WTC11 (cell line): ENCODE data around the gene HSF5.

Experiments used
- FOXJ3 ChIP-seq: sonication (generic); formaldehyde crosslinking; IDR thresholded peaks from 2 replicates; pipeline ENCODE4 v1.9.0; 2021; ENCODE audit warnings: missing genetic modification reagents, mild to moderate bottlenecking, borderline replicate concordance
- JUN ChIP-seq: sonication (generic); formaldehyde crosslinking; IDR thresholded peaks from 2 replicates; pipeline ENCODE4 v1.8.0; 2023; ENCODE audit warnings: mild to moderate bottlenecking, missing genetic modification reagents
- NFE2L1 ChIP-seq: sonication (generic); formaldehyde crosslinking; IDR thresholded peaks from 2 replicates; pipeline ENCODE4 v1.8.1; 2023; ENCODE audit warnings: missing genetic modification reagents
- NFYB ChIP-seq: sonication (generic); formaldehyde crosslinking; conservative IDR thresholded peaks from 2 replicates; pipeline ENCODE4 v1.8.0; 2022; ENCODE audit warnings: low read depth, missing genetic modification reagents
- TF ChIP-seq, protein P1 (sequence below): fragments of 200-600 bp; IDR thresholded peaks from 2 replicates; pipeline ENCODE4 v1.8.0; 2022; ENCODE audit warnings: antibody characterized with exemption
- TF ChIP-seq, protein P2 (sequence below): sonication (generic); formaldehyde crosslinking; IDR thresholded peaks from 2 replicates; pipeline ENCODE4 v1.8.0; 2022; ENCODE audit warnings: missing genetic modification reagents

DNA sequence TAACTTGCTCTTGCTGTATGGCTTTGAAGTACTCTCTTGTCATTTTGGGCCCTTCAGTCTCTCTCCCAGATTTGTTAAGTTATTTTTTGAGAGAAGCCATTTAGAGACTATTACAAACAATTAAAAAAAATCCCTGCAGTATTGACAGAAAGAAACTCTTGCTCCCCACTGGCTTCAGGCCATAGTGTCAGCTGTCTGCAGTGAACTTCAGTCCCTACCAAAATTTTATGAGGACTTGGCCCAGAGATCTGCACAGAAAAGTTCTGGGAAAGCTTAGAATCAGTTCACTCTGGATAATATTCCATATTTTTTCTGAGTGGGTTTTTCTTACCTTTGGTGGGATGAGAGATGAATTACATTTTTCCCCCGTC, 105.4 kb downstream of the HSF5 start:
- TF ChIP-seq, protein P1, sequence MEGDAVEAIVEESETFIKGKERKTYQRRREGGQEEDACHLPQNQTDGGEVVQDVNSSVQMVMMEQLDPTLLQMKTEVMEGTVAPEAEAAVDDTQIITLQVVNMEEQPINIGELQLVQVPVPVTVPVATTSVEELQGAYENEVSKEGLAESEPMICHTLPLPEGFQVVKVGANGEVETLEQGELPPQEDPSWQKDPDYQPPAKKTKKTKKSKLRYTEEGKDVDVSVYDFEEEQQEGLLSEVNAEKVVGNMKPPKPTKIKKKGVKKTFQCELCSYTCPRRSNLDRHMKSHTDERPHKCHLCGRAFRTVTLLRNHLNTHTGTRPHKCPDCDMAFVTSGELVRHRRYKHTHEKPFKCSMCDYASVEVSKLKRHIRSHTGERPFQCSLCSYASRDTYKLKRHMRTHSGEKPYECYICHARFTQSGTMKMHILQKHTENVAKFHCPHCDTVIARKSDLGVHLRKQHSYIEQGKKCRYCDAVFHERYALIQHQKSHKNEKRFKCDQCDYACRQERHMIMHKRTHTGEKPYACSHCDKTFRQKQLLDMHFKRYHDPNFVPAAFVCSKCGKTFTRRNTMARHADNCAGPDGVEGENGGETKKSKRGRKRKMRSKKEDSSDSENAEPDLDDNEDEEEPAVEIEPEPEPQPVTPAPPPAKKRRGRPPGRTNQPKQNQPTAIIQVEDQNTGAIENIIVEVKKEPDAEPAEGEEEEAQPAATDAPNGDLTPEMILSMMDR, result no peak
- TF ChIP-seq JUN (CRISPR knock-in tag) (no peak), NFYB (no peak), FOXJ3 (CRISPR knock-in tag) (no peak), NFE2L1 (CRISPR knock-in tag) (no peak)
- TF ChIP-seq, protein P2, sequence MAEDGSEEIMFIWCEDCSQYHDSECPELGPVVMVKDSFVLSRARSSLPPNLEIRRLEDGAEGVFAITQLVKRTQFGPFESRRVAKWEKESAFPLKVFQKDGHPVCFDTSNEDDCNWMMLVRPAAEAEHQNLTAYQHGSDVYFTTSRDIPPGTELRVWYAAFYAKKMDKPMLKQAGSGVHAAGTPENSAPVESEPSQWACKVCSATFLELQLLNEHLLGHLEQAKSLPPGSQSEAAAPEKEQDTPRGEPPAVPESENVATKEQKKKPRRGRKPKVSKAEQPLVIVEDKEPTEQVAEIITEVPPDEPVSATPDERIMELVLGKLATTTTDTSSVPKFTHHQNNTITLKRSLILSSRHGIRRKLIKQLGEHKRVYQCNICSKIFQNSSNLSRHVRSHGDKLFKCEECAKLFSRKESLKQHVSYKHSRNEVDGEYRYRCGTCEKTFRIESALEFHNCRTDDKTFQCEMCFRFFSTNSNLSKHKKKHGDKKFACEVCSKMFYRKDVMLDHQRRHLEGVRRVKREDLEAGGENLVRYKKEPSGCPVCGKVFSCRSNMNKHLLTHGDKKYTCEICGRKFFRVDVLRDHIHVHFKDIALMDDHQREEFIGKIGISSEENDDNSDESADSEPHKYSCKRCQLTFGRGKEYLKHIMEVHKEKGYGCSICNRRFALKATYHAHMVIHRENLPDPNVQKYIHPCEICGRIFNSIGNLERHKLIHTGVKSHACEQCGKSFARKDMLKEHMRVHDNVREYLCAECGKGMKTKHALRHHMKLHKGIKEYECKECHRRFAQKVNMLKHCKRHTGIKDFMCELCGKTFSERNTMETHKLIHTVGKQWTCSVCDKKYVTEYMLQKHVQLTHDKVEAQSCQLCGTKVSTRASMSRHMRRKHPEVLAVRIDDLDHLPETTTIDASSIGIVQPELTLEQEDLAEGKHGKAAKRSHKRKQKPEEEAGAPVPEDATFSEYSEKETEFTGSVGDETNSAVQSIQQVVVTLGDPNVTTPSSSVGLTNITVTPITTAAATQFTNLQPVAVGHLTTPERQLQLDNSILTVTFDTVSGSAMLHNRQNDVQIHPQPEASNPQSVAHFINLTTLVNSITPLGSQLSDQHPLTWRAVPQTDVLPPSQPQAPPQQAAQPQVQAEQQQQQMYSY (CRISPR knock-in tag), result no peak
